SK-N-SH treated with all-trans-retinoic acid at 6 μM for 48 hours (cell line): ENCODE measurements around the gene PRKAG1.

Source experiments
- ATAC-seq: fragments of 200-7000 bp; cut with Tn5 transposase; 3 replicates; pipeline ENCODE4 v1.9.1; 2020; ENCODE audit warnings: mild to moderate bottlenecking, moderate library complexity
- ARNTL ChIP-seq: fragments of 450-650 bp; formaldehyde crosslinking; IDR thresholded peaks from 2 replicates; pipeline ENCODE4 v1.5.0; 2020; ENCODE audit warnings: low read depth, mild to moderate bottlenecking, moderate library complexity, borderline replicate concordance
- BACH2 ChIP-seq: fragments of 250-450 bp; sonication (Bioruptor Pico); IDR thresholded peaks from 2 replicates; pipeline ENCODE4 v1.9.0; 2021; ENCODE audit warnings: mild to moderate bottlenecking, borderline replicate concordance
- CSDC2 ChIP-seq: fragments of 250-450 bp; sonication (Bioruptor Pico); IDR thresholded peaks from 2 replicates; pipeline ENCODE4 v1.5.0; 2020; ENCODE audit warnings: mild to moderate bottlenecking, moderate library complexity
- ESRRG ChIP-seq: fragments of 250-450 bp; sonication (Bioruptor Pico); IDR thresholded peaks from 2 replicates; pipeline ENCODE4 v1.6.1; 2021; ENCODE audit warnings: mild to moderate bottlenecking
- GLIS3 ChIP-seq: fragments of 250-450 bp; sonication (Bioruptor Pico); IDR thresholded peaks from 2 replicates; pipeline ENCODE4 v1.5.0; 2020; ENCODE audit warnings: mild to moderate bottlenecking, moderate library complexity
- ISL1 ChIP-seq: fragments of 250-450 bp; sonication (Bioruptor Pico); IDR thresholded peaks from 2 replicates; pipeline ENCODE4 v2.1.2; 2022; ENCODE audit warnings: mild to moderate bottlenecking, moderate library complexity
- OSR1 ChIP-seq: fragments of 250-450 bp; sonication (Bioruptor Pico); IDR thresholded peaks from 2 replicates; pipeline ENCODE4 v1.8.0; 2022; ENCODE audit warnings: moderate library complexity, mild to moderate bottlenecking, inconsistent platforms
- RARB ChIP-seq: fragments of 250-450 bp; sonication (Bioruptor Pico); IDR thresholded peaks from 2 replicates; pipeline ENCODE4 v1.8.0; 2021; ENCODE audit warnings: mild to moderate bottlenecking, moderate library complexity
- SNAI2 ChIP-seq: fragments of 250-450 bp; sonication (Bioruptor Pico); IDR thresholded peaks from 2 replicates; pipeline ENCODE4 v1.5.0; 2020; ENCODE audit warnings: mild to moderate bottlenecking, moderate library complexity
- TCF4 ChIP-seq: fragments of 250-450 bp; sonication (Bioruptor Pico); IDR thresholded peaks from 2 replicates; pipeline ENCODE4 v1.8.0; 2021; ENCODE audit warnings: mild to moderate bottlenecking, moderate library complexity, borderline replicate concordance
- TOX ChIP-seq: fragments of 250-450 bp; sonication (Bioruptor Pico); IDR thresholded peaks from 2 replicates; pipeline ENCODE4 v1.8.0; 2021; ENCODE audit warnings: mild to moderate bottlenecking, moderate library complexity, borderline replicate concordance
- ZC3H10 ChIP-seq: fragments of 250-450 bp; sonication (Bioruptor Pico); IDR thresholded peaks from 2 replicates; pipeline ENCODE4 v1.5.1; 2021; ENCODE audit warnings: mild to moderate bottlenecking, moderate library complexity
- ZFP3 ChIP-seq: fragments of 250-450 bp; sonication (Bioruptor Pico); IDR thresholded peaks from 2 replicates; pipeline ENCODE4 v1.5.0; 2020; ENCODE audit warnings: mild to moderate bottlenecking, moderate library complexity
- ZFP30 ChIP-seq: fragments of 450-650 bp; formaldehyde crosslinking; IDR thresholded peaks from 2 replicates; pipeline ENCODE4 v1.5.0; 2022; ENCODE audit warnings: mild to moderate bottlenecking, moderate library complexity
- ZNF565 ChIP-seq: fragments of 450-650 bp; formaldehyde crosslinking; conservative IDR thresholded peaks from 2 replicates; pipeline ENCODE4 v1.5.0; 2020; ENCODE audit warnings: low read depth, mild to moderate bottlenecking, moderate library complexity
- ZNF70 ChIP-seq: fragments of 450-650 bp; formaldehyde crosslinking; IDR thresholded peaks from 2 replicates; pipeline ENCODE4 v1.5.0; 2020; ENCODE audit warnings: mild to moderate bottlenecking, moderate library complexity
- ZNF8 ChIP-seq: fragments of 450-650 bp; formaldehyde crosslinking; IDR thresholded peaks from 2 replicates; pipeline ENCODE4 v1.5.0; 2020; ENCODE audit warnings: mild to moderate bottlenecking, moderate library complexity
- TF ChIP-seq, protein P1 (sequence below): fragments of 250-450 bp; sonication (Bioruptor Pico); IDR thresholded peaks from 2 replicates; pipeline ENCODE4 v1.5.0; 2020; ENCODE audit warnings: mild to moderate bottlenecking, moderate library complexity
- TF ChIP-seq, protein P2 (sequence below): fragments of 250-450 bp; sonication (Bioruptor Pico); IDR thresholded peaks from 2 replicates; pipeline ENCODE4 v1.5.1; 2020; ENCODE audit warnings: low read depth, mild to moderate bottlenecking, moderate library complexity
- TF ChIP-seq, protein P3 (sequence below): fragments of 250-450 bp; sonication (Bioruptor Pico); IDR thresholded peaks from 2 replicates; pipeline ENCODE4 v1.8.0; 2021; ENCODE audit warnings: low read depth, mild to moderate bottlenecking, moderate library complexity, borderline replicate concordance
- TF ChIP-seq, protein P4 (sequence below): fragments of 250-450 bp; sonication (Bioruptor Pico); IDR thresholded peaks from 2 replicates; pipeline ENCODE4 v1.5.1; 2021; ENCODE audit warnings: mild to moderate bottlenecking, moderate library complexity
- TF ChIP-seq, protein P5 (sequence below): fragments of 250-450 bp; sonication (Bioruptor Pico); IDR thresholded peaks from 2 replicates; pipeline ENCODE4 v1.8.0; 2020; ENCODE audit warnings: mild to moderate bottlenecking, moderate library complexity, borderline replicate concordance

The PRKAG1 gene

DNA sequence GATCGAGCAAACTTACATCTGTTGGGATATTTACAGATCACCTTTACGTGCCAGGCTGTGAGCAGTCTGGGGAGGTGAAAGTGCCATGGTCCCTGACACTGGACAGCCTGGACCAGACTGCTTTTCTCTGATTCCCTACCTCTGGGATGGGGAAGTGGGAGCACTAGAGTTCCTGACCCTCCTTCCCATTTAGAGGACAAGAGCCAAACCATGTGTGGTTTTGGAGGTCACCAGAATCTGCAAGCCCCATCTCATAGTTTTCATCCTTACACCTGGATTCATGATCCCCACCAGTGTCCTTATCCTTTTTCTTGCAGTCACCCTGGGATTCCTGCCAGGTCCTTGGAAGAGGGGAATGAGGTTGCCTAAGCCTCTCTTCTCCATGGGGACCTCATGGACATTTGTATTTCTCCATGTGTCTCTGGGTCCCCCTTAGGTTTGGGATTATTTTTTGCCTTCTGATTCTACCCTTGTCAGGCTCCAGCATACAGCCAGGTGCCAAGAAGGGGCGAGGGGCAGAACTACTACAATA is 45.6 kb downstream of the PRKAG1 start:
- TF ChIP-seq ZNF565 (CRISPR knock-in tag) (no peak), SNAI2 (CRISPR knock-in tag) (no peak), ZNF70 (CRISPR knock-in tag) (no peak), TOX (no peak), ZFP3 (CRISPR knock-in tag) (no peak), ARNTL (CRISPR knock-in tag) (no peak), CSDC2 (no peak), GLIS3 (CRISPR knock-in tag) (no peak), ZNF8 (CRISPR knock-in tag) (no peak), ZC3H10 (CRISPR knock-in tag) (no peak), OSR1 (CRISPR knock-in tag) (no peak)
- TF ChIP-seq, protein P1, sequence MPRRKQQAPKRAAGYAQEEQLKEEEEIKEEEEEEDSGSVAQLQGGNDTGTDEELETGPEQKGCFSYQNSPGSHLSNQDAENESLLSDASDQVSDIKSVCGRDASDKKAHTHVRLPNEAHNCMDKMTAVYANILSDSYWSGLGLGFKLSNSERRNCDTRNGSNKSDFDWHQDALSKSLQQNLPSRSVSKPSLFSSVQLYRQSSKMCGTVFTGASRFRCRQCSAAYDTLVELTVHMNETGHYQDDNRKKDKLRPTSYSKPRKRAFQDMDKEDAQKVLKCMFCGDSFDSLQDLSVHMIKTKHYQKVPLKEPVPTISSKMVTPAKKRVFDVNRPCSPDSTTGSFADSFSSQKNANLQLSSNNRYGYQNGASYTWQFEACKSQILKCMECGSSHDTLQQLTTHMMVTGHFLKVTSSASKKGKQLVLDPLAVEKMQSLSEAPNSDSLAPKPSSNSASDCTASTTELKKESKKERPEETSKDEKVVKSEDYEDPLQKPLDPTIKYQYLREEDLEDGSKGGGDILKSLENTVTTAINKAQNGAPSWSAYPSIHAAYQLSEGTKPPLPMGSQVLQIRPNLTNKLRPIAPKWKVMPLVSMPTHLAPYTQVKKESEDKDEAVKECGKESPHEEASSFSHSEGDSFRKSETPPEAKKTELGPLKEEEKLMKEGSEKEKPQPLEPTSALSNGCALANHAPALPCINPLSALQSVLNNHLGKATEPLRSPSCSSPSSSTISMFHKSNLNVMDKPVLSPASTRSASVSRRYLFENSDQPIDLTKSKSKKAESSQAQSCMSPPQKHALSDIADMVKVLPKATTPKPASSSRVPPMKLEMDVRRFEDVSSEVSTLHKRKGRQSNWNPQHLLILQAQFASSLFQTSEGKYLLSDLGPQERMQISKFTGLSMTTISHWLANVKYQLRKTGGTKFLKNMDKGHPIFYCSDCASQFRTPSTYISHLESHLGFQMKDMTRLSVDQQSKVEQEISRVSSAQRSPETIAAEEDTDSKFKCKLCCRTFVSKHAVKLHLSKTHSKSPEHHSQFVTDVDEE (CRISPR knock-in tag) = no peak
- TF ChIP-seq, protein P2, sequence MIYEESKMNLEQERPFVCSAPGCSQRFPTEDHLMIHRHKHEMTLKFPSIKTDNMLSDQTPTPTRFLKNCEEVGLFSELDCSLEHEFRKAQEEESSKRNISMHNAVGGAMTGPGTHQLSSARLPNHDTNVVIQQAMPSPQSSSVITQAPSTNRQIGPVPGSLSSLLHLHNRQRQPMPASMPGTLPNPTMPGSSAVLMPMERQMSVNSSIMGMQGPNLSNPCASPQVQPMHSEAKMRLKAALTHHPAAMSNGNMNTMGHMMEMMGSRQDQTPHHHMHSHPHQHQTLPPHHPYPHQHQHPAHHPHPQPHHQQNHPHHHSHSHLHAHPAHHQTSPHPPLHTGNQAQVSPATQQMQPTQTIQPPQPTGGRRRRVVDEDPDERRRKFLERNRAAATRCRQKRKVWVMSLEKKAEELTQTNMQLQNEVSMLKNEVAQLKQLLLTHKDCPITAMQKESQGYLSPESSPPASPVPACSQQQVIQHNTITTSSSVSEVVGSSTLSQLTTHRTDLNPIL (CRISPR knock-in tag) = no peak

DNA sequence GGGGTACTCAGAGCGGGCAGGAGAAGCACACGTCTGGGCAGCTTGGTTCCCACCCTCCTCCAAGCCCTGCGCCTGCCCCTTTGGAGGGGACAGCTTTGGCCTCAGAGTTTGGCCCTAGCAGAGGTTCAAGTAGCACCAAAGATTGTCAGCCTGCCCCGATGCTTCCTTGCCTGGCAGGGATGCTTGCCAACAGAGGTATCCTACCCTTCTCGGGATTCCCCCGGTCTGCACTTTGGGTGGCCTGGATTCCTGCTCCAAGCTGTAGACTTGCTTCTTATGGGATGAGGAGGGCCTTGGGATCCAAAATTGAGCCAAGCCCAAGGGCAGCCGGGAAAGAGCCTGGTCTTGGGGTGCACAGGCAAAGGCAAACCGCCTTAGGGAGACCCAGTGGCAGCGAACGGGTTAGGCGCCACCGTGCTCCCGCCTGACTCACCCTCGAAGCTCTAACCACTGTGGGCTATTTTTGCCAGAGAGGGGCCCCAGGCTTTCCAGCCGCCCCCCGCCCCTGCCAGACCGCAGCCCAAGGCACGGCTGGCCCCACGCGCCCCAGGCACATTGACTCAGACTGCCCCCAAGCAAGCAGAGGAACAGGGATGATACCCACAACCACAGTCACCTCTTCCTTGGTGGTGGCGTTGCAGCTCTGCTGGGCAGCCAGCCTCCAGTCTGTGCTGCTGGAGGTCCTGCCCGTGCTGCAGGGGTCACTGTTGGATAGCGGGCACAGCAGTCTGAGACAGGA is 46.2 kb downstream of the PRKAG1 start:
- ATAC-seq = peak; percentile 13
- TF ChIP-seq ZNF8 (CRISPR knock-in tag) (no peak), RARB (no peak), ZFP3 (CRISPR knock-in tag) (no peak), ARNTL (CRISPR knock-in tag) (no peak), ZNF70 (CRISPR knock-in tag) (no peak), CSDC2 (no peak), BACH2 (no peak), SNAI2 (CRISPR knock-in tag) (no peak), ISL1 (no peak), ZC3H10 (CRISPR knock-in tag) (no peak), ZFP30 (CRISPR knock-in tag) (no peak), ZNF565 (CRISPR knock-in tag) (no peak)
- TF ChIP-seq, protein P3, sequence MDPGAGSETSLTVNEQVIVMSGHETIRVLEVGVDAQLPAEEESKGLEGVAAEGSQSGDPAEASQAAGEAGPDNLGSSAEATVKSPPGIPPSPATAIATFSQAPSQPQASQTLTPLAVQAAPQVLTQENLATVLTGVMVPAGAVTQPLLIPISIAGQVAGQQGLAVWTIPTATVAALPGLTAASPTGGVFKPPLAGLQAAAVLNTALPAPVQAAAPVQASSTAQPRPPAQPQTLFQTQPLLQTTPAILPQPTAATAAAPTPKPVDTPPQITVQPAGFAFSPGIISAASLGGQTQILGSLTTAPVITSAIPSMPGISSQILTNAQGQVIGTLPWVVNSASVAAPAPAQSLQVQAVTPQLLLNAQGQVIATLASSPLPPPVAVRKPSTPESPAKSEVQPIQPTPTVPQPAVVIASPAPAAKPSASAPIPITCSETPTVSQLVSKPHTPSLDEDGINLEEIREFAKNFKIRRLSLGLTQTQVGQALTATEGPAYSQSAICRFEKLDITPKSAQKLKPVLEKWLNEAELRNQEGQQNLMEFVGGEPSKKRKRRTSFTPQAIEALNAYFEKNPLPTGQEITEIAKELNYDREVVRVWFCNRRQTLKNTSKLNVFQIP (CRISPR knock-in tag) = no peak
- TF ChIP-seq, protein P2 (CRISPR knock-in tag) = no peak
- TF ChIP-seq, protein P4, sequence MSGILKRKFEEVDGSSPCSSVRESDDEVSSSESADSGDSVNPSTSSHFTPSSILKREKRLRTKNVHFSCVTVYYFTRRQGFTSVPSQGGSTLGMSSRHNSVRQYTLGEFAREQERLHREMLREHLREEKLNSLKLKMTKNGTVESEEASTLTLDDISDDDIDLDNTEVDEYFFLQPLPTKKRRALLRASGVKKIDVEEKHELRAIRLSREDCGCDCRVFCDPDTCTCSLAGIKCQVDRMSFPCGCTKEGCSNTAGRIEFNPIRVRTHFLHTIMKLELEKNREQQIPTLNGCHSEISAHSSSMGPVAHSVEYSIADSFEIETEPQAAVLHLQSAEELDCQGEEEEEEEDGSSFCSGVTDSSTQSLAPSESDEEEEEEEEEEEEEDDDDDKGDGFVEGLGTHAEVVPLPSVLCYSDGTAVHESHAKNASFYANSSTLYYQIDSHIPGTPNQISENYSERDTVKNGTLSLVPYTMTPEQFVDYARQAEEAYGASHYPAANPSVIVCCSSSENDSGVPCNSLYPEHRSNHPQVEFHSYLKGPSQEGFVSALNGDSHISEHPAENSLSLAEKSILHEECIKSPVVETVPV (CRISPR knock-in tag) = no peak
- TF ChIP-seq, all 23 proteins: peak for 0

More for the DNA sequence above, 45.6 kb downstream of the PRKAG1 start:
- no peak for ATAC-seq

DNA sequence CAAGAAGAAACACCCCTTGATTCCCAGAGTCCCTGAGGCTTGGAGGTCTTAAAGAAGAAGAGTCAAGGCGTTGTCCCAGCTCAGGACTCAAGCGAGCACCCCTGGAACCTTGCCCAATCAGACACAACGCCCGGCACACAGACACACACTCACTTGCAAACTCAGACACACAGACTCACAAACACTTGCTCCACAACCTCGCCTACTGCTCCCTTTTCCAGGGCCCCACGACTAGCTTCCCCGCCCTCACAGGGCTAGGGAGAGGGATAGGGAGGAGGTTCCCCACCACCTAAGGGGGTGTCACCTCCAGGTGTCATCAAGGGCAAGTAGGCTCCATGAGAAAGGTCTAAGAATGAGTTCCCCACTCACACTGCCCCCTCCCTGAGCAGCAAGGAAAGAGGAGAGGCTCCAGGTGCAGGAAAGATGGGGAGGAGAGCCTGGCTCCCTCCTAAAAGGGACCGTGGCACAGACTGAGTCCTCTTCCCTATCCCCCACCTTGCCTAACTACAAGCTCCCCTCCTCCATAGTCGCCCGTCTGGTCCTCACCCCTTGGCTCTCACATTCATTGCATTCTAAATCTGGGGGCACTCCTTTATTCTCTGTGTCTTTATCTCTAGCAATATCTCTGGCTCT is 47.8 kb downstream of the PRKAG1 start:
- ATAC-seq = no peak
- TF ChIP-seq ARNTL (CRISPR knock-in tag) (no peak), ZC3H10 (CRISPR knock-in tag) (no peak), ZNF70 (CRISPR knock-in tag) (no peak), GLIS3 (CRISPR knock-in tag) (no peak), RARB (no peak), SNAI2 (CRISPR knock-in tag) (no peak), TCF4 (no peak), ESRRG (CRISPR knock-in tag) (no peak), ZFP3 (CRISPR knock-in tag) (no peak)
- TF ChIP-seq, protein P4 (CRISPR knock-in tag) = no peak
- TF ChIP-seq, protein P5, sequence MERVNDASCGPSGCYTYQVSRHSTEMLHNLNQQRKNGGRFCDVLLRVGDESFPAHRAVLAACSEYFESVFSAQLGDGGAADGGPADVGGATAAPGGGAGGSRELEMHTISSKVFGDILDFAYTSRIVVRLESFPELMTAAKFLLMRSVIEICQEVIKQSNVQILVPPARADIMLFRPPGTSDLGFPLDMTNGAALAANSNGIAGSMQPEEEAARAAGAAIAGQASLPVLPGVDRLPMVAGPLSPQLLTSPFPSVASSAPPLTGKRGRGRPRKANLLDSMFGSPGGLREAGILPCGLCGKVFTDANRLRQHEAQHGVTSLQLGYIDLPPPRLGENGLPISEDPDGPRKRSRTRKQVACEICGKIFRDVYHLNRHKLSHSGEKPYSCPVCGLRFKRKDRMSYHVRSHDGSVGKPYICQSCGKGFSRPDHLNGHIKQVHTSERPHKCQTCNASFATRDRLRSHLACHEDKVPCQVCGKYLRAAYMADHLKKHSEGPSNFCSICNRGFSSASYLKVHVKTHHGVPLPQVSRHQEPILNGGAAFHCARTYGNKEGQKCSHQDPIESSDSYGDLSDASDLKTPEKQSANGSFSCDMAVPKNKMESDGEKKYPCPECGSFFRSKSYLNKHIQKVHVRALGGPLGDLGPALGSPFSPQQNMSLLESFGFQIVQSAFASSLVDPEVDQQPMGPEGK = no peak
